Natural killer cell (primary cell): ENCODE results near the gene NPLOC4. TPM values are rescaled to one million over a fixed set of nuclear protein-coding genes. Genes with fewer than 3 reads are reported as not detected.
A peak's percentile ranks its signal among the peaks of the same experiment; 100 is the strongest.

Experiments
- ATAC-seq, 3 donors: fragments of 150-1000 bp in 2 of 3; fragments of 200-7000 bp in 1 of 3; cut with Tn5 transposase; 1 replicate in 1 of 3; 2 replicates in 2 of 3; pipeline ENCODE4 v1.10.0; 2021; ENCODE audit warnings: mild to moderate bottlenecking in 2 of 3, moderate library complexity in 2 of 3
- DNase-seq, 2 donors: peaks; one replicate each; pipeline versions ENCODE4 v3.0.0 to v3.0.0-alpha.2; 2013 to 2021; ENCODE audit warnings: mixed read lengths in 1 of 2
- H3K27ac ChIP-seq: one replicate; pipeline ENCODE4 v1.5.1; 2013; ENCODE audit warnings: mild to moderate bottlenecking, low read length
- H3K27me3 ChIP-seq: one replicate; pipeline ENCODE4 v1.6.1; 2013; ENCODE audit warnings: low read length; ENCODE audit not compliant: control insufficient read depth, insufficient read depth
- H3K36me3 ChIP-seq: one replicate; pipeline ENCODE4 v1.6.1; 2013; ENCODE audit warnings: low read length; ENCODE audit not compliant: control insufficient read depth, insufficient read depth
- H3K4me1 ChIP-seq: one replicate; pipeline ENCODE4 v1.6.1; 2013; ENCODE audit warnings: low read length; ENCODE audit not compliant: control insufficient read depth, insufficient read depth
- H3K4me3 ChIP-seq: one replicate; pipeline ENCODE4 v1.5.1; 2013; ENCODE audit warnings: low read length
- H3K9me3 ChIP-seq: one replicate; pipeline ENCODE4 v1.6.1; 2013; ENCODE audit warnings: low read length; ENCODE audit not compliant: control insufficient read depth, insufficient read depth
- H3K27ac Mint-ChIP-seq, 2 donors: one replicate each; pipeline ENCODE4 v1.8.0; 2022; ENCODE audit warnings: mild to moderate bottlenecking in 2 of 2, mixed read lengths in 2 of 2, moderate library complexity in 1 of 2
- H3K27me3 Mint-ChIP-seq, 2 donors: one replicate each; pipeline ENCODE4 v1.8.0; 2022; ENCODE audit warnings: low read depth in 2 of 2, mixed read lengths in 2 of 2
- H3K36me3 Mint-ChIP-seq: one replicate; pipeline ENCODE4 v1.8.0; 2022; ENCODE audit warnings: mixed read lengths
- H3K4me1 Mint-ChIP-seq, 2 donors: one replicate each; pipeline ENCODE4 v1.8.0; 2022; ENCODE audit warnings: mixed read lengths in 2 of 2
- H3K4me3 Mint-ChIP-seq: one replicate; pipeline ENCODE4 v1.8.0; 2022; ENCODE audit warnings: mild to moderate bottlenecking, moderate library complexity, mixed read lengths
- H3K9me3 Mint-ChIP-seq, 2 donors: one replicate each; pipeline ENCODE4 v1.8.0; 2022; ENCODE audit warnings: mixed read lengths in 2 of 2
- CTCF ChIP-seq: fragments of 200-600 bp; IDR thresholded peaks from one replicate; pipeline ENCODE4 v1.8.0; 2022; ENCODE audit warnings: antibody characterized with exemption
- WGBS: methylation state at CpG from one replicate; pipeline ENCODE4 v1.1.7; 2013; ENCODE audit warnings: missing lambda C conversion rate; ENCODE audit not compliant: insufficient coverage; 5-methylcytosine and 5-hydroxymethylcytosine counted together
- intact Hi-C: fragments of 100-400 bp; cut with micrococcal nuclease; formaldehyde crosslinking; loops from one replicate; pipeline ENCODE4 v1.14.2; 2022
- total RNA-seq, 4 donors: library from RNA; stranded (reverse); fragments of 120-200 nt in 1 of 4; gene quantifications; one replicate each; pipeline versions ENCODE4 v1.2.3 to v1.2.4, GENCODE V29; 2013 to 2022

Gene NPLOC4
- total RNA-seq, 3 donors from 2014 or later (not counting 1 experiment from before 2014, with no cell fraction given), result 96.2 to 117 (median 99.1) TPM

DNA sequence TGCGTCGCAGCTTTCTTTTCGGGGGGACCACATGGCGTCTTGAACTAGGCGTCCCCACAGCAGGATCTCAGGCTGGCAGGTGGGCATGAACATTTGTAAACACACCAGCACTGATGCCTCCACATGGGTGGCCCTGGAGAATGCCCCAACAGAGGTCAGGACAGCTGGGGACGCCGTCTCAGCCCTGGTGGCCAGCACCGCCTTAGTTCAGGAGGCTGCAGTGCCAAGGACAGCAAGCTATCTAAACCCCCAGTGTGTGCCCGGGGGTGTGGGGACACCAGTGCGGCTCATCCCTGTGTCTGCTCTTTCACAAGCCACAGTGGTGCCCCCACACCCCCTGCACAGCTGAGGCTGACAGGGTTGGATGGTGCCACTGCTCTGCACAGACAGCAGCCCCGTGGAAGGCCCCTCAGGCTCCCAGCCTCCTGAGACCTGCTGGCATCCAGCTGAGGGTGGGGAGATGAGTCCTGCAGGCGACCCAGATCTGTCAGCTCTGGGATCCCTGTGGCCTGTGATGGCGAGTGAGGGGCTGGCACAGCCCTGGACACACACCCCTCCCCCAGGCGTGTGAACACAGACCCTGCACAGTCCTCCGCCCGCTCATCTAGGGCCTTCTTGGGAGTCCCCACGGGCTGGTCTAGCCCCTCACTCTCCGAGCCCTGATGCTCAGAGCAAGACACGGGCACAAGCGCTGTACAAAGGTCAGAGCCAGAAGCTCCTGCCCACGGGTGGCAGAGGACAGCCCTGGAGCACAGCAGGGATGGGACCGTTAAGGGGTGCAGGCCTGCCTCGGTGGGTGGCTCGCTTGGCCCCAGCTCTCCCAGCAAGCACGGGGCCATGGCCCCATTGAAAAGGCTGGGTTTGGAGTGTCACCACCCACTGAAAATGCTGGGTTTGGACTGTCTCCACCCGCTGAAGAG, 98.0 kb downstream of the NPLOC4 start:
- Histone ChIP-seq H3K27me3 (peaks cover 19% of the 10 kb centered on the region), H3K9me3 (no peaks in the 10 kb centered on the region), H3K4me1 (peaks cover 28% of the 10 kb centered on the region), H3K36me3 (peaks cover 24% of the 10 kb centered on the region), H3K4me3 (no peak overlapping the region), H3K27ac (no peak overlapping the region)
- intact Hi-C loops, result no loop called here
- Mint-ChIP-seq H3K27me3 (peaks cover 0 to 15% of the 10 kb centered on the region in 2 donors), H3K36me3 (no peaks in the 10 kb centered on the region), H3K9me3 (no peaks in the 10 kb centered on the region), H3K27ac (no peak overlapping the region), H3K4me3 (no peak overlapping the region), H3K4me1 (peaks cover 0 to 3% of the 10 kb centered on the region in 2 donors)
- no peak for ATAC-seq
- no peak for DNase-seq
- TF ChIP-seq CTCF, result no peak
- 93% methylated on average over 26 of the region's 26 CpGs for WGBS

DNA sequence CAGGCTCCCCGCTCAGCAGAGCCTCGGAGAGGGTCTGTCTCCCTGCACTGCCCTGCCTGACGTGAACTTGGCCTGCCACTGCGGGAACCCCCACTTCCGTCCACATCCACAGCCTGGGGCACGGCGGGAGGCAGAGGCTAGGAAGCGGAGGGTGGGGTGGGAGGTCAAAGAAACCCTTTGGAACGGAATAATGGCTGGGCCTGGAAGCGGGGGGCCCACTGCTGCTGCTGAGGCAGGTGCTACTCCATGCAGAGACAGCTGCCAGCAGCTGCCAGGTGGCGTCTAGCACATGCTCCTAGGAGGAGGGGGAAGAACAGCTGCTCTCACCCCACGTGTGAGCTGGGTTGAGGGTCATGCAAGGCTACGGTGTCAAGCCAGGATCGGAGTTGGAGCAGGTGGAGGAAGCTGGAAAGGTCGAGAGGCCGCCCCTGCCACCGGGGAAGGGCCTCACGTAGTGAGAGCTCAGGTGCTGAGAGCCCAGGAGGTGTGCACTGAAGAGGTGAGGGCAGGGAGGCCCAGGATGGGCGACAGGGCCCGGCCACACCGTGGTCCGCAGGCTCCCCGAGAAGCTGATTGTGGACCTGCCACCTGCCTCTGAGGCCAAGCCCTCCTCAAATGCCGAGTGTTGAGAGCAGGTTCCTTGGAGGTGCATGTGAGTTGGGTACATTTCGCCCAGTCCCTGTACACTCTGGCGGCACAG, 98.9 kb downstream of the NPLOC4 start:
- peaks cover 19% of the 10 kb centered on the region for H3K27me3 ChIP-seq
- no peak for TF ChIP-seq CTCF
- Mint-ChIP-seq H3K27ac (no peak overlapping the region), H3K36me3 (no peaks in the 10 kb centered on the region), H3K27me3 (peaks cover 0 to 15% of the 10 kb centered on the region in 2 donors), H3K4me3 (no peak overlapping the region), H3K9me3 (no peaks in the 10 kb centered on the region), H3K4me1 (peaks cover 0 to 12% of the 10 kb centered on the region in 2 donors)
- ATAC-seq (no peak), DNase-seq (no peak)
- 89% methylated on average over 26 of the region's 26 CpGs for WGBS
- no peak overlapping the region for H3K27ac ChIP-seq
- intact Hi-C loops, result no loop called here
- H3K4me3 ChIP-seq, result no peak overlapping the region
- peaks cover 37% of the 10 kb centered on the region for H3K4me1 ChIP-seq
- peaks cover 16% of the 10 kb centered on the region for H3K36me3 ChIP-seq
- H3K9me3 ChIP-seq, result no peaks in the 10 kb centered on the region

DNA sequence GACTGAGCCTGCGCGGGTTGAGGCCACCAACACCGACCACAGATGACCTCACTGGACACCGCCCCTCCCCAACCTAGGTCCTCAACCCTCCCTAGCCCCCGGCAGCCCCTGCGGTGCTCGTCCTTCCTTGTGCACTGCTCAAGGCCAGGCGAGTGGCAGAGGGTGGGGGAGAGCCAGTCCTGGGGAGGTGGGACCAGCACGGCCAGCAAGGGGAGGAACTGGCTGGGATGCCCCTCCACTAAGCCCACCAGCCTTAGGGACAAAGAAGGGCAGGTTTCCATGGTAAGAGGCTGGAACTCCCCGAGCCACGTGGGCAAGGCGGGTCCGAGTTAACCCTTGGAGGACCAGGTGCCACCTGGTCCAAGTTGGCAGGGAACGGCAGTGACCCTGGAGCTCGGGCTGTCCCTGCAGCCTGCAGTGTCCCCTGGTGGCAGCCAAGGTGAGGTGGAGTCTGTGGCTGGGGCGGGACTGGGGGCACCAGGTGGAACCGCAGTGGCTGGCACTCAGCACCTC, 99.5 kb downstream of the NPLOC4 start:
- H3K27me3 ChIP-seq, result peaks cover 19% of the 10 kb centered on the region
- DNase-seq, result peak in 1 of 2 donors; percentile 64
- no peaks in the 10 kb centered on the region for H3K9me3 Mint-ChIP-seq
- TF ChIP-seq CTCF, result no peak
- peaks cover 39% of the 10 kb centered on the region for H3K4me1 ChIP-seq
- H3K4me1 Mint-ChIP-seq, result peaks cover 0 to 12% of the 10 kb centered on the region in 2 donors
- peaks cover 10% of the 10 kb centered on the region for H3K36me3 ChIP-seq
- 21% methylated on average over 14 of the region's 17 CpGs for WGBS
- intact Hi-C loops, result no loop called here
- no peak overlapping the region for H3K4me3 Mint-ChIP-seq
- no peaks in the 10 kb centered on the region for H3K9me3 ChIP-seq
- H3K36me3 Mint-ChIP-seq, result no peaks in the 10 kb centered on the region
- peak in 2 of 3 donors; percentile 39 to 51 for ATAC-seq
- no peak overlapping the region for H3K27ac Mint-ChIP-seq
- H3K4me3 ChIP-seq, result no peak overlapping the region
- H3K27me3 Mint-ChIP-seq, result peaks cover 0 to 15% of the 10 kb centered on the region in 2 donors
- H3K27ac ChIP-seq, result no peak overlapping the region
